CD4-positive, alpha-beta T cell treated with Interferon alpha-2 for 1 hour (primary cell): ENCODE data around the gene ABCC9.

Source experiments
- DNase-seq, 2 donors: peaks; one replicate each; pipeline ENCODE4 v3.0.0-alpha.2; 2020 to 2022

Gene ABCC9

DNA sequence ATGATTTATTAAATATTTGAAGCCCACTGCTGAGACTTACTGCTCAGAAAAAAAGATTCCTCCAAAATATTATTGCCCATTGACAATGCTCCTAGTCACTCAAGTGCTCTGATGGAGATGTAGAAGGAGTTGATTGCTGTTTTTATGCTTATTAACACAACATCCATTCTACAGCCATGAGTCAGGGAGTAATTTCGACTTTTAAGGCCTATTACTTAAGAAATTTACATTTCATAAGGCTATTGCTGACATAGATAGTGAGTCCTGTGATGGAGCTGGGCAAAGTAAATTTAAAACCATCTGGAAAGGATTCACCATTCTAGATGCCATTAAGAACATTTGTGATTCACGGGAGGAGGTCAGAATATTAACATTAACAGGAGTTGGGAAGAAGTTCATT, 171.9 kb downstream of the ABCC9 start:
- DNase-seq: no peak

DNA sequence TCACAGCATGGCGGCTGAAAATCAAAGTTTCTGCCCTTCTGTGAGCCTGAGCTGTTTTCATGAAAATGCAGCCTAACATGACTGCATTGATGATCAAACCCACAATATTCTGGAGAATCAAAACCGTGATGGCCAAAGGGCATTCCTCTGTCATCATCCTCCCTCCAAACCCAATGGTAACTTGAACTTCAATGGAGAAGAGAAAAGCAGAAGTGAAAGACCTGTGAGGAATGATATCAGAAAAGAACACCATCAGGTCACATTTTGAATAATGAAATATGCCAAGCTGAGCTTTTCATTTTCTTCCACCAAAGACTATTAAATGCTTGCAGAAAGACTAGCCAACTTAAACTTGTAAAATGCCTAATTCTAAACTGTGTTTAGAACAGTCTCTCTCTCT, 174.8 kb downstream of the ABCC9 start:
- DNase-seq: no peak

DNA sequence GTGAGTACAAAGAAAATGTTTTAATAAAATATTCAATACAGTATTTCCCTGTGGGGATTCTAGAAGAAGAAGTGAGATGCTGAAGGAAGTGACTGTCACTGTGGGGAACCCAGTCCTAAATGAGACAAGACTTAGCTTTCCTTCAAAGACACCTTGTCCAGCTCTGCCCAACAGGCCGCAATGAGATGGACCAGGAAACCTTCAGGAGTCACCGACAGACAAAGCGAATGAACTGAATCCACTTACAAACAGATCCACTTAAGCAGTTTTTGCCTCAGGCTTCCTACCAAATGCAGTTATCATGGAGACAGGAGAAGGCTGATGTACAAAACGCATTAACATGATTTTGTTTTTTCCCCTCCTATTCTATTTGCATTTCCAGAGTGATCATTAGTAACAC, 176.3 kb downstream of the ABCC9 start:
- DNase-seq: no peak

DNA sequence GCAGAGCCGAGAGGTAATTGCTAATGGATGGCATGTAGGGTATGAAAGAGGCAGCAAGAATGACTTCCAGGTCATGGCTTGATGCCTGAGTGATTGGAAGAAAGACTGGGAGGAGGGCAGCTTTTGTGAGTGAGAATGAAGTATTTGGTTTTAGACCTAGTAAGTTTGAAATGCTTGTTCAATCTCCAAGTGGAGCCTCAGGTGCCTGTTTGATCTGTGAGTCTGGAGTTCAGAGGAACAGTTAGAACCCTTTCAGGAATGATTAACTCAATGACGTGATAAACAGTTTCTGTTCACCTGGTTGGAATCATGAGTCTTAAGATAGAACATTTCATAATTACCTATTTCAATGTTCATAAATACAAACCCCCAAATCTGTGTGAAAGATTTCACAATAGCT, 177.2 kb downstream of the ABCC9 start:
- no peak for DNase-seq

DNA sequence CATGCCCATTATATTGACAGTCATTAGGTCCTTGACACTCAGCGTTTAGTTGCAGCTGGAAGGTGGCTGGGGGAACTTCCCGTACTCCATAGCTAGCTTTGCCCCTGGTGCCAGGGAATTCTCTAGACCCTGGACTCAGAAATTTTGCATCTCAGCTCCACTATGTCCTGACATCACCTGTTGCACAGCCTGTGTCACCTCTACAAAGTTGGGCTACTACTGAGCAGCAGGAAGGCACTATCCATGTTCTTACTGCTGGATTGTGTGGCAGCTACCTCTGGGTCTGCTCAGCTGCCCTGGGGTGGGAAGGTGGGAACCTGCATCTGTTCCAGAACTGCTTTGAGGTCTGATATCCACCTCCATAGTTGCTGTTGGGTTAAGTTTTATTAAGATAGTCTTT, 177.7 kb downstream of the ABCC9 start:
- no peak for DNase-seq

DNA sequence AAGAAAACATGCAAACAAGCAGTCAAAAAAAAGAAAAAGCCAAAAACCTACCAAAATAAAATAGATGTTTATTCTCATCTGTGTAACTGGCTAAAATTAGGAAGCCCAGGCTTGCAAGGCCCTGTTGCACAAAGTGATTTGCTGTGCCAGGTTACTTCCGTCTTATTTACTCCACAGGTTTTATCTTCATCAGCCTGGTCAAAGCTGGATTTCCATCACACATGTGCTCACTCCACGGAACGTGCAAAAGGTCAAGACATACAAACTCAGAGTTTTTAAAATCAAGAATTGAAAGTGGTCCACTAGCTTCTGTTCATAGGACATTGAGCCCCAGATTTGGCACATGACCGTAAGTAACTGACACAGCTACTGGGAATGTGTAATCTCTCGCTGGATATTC, 181.5 kb downstream of the ABCC9 start:
- DNase-seq: no peak

DNA sequence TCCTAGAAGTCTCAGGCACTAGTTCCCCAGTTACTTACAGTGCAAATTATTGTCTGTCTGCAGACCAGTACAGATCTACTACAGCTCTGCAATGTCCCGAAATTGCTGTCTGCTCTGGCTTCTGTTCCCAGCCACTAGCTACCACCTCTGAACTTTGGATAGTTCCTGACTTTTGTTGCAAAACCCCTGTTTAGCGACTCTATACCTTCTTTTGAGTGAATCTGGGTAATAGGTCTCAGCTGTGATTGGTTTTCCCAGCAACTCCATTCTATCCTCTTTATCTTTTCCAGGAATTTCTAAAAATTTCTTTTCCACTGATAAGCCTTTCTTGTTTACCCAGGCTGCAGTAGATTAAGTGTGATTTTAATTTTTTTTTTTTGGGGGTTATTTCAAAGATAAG, 183.5 kb downstream of the ABCC9 start:
- no peak for DNase-seq

DNA sequence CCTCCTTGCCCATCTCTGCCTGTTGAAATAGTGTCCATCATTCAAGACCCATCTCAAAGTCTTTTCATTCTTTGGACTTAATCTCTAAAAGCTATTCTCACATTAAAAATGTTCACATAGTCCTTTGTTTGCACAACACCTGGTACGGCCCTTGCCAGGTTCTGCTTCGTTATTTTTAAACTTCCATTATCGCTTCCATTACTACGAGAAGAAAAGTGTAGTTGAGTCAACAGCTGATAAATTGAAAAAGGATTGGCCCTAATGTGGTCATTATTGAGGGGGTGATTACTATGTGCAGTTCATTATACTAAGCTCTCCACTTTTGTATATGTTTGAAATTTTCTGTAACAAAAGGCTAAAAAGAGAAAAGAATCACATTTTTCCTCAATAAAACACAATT, 184.5 kb downstream of the ABCC9 start:
- DNase-seq: no peak

DNA sequence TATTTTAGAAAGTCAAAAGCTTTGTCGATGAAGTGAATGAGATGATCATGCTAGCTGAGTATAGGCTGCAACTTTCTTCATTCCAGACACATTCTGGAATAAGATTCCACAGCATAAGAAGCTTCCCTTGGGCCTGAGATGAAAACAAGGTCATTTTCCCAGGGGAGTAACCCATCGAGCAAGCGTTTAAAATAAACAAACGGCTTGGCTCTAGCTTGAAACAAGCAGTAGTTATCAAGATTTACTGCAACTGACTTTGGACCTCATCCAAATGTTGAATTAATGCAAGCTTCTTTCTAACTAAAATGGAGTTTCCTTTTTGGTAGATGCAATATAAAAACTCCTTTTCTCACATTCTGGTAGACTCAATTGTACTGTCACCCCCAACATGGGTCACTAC, 189.7 kb downstream of the ABCC9 start:
- DNase-seq: no peak
